Left lung (tissue), 10 donors: ENCODE data around the gene MAML2. TPM values are rescaled to one million over a fixed set of nuclear protein-coding genes. Genes with fewer than 3 reads are reported as not detected.

Source experiments
- ATAC-seq: fragments of 200-7000 bp; cut with Tn5 transposase; one replicate; pipeline ENCODE4 v1.9.1; 2020; ENCODE audit warnings: moderate library complexity
- DNase-seq, 4 donors: peaks; one replicate each; pipeline ENCODE4 v3.0.0-alpha.2; 2013 to 2020
- H3K27ac ChIP-seq, 2 donors: fragments of 200-600 bp; sonication (generic) in 1 of 2; one replicate each; pipeline versions ENCODE4 v1.5.0 to v1.8.0; 2020 to 2021
- H3K27me3 ChIP-seq, 2 donors: fragments of 200-600 bp; sonication (generic) in 1 of 2; one replicate each; pipeline versions ENCODE4 v1.5.0 to v1.8.0; 2020 to 2021
- H3K36me3 ChIP-seq, 2 donors: fragments of 200-600 bp; sonication (generic) in 1 of 2; one replicate each; pipeline versions ENCODE4 v1.5.0 to v1.8.0; 2020 to 2021
- H3K4me1 ChIP-seq, 2 donors: fragments of 200-600 bp; one replicate each; pipeline ENCODE4 v1.8.0; 2021
- H3K4me3 ChIP-seq, 2 donors: fragments of 200-600 bp; sonication (generic) in 1 of 2; one replicate each; pipeline versions ENCODE4 v1.5.0 to v1.8.0; 2020 to 2021; ENCODE audit warnings: mild to moderate bottlenecking in 1 of 2
- H3K9me3 ChIP-seq, 2 donors: fragments of 200-600 bp; sonication (generic) in 1 of 2; one replicate each; pipeline versions ENCODE4 v1.5.0 to v1.8.0; 2020 to 2021
- intact Hi-C, 2 donors: fragments of 100-400 bp; cut with DNase I; formaldehyde crosslinking; loops; one replicate each; pipeline versions ENCODE4 v1.11.2 to v1.14.2; 2022
- polyA plus RNA-seq, 6 donors: library from polyadenylated mRNA; unstranded; fragments of 120-200 nt; gene quantifications; one replicate each; pipeline ENCODE4 v1.2.1, GENCODE V29; 2013; ENCODE audit not compliant: insufficient read length in 6 of 6
- total RNA-seq, 2 donors: library from RNA; stranded (reverse); fragmentation: NEBNext Ultra II Directional; extraction: Animal tissue kit (Norgen Biotek cat#: 25700); gene quantifications; one replicate each; pipeline ENCODE4 v1.2.1, GENCODE V29; 2021
- TF ChIP-seq, protein P1 (sequence below), 2 donors: fragments of 200-600 bp; sonication (generic) in 1 of 2; IDR thresholded peaks; one replicate each; pipeline versions ENCODE4 v1.5.0 to v1.8.0; 2021; ENCODE audit warnings: antibody characterized with exemption in 2 of 2
- donor health status: DM: no; HTN: yes; CAD: no.
- donor health status: DM: no; HTN: no; CAD: no.

MAML2 gene
- total and polyA plus RNA-seq, 8 donors: 18.7 to 44.0 (median 36.6) TPM

DNA sequence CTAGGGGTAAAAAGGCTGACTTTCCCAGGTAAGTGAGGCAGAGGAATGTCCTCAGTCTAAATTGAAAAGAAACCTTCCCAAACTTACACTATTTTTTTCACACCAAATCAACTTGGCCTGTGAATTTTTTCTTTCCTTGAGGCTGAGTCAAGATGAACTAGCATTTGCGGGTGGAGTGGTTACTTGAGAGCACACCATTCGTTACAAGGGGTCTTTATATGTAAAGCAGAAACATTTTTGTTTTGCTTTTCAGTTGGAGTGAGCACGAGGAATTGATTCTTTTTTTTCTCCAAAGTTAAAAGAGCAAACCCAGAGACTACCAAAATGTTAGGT, 36.4 kb downstream of the MAML2 start:
- no peak for DNase-seq
- Histone ChIP-seq H3K27ac (peak overlapping the region; percentile 87 to 90), H3K27me3 (no peaks in the 10 kb centered on the region), H3K4me3 (no peak overlapping the region), H3K9me3 (no peaks in the 10 kb centered on the region), H3K36me3 (no peaks in the 10 kb centered on the region), H3K4me1 (peaks cover 36 to 83% of the 10 kb centered on the region in 2 donors)
- intact Hi-C loops: no loop called here
- ATAC-seq: peak; percentile 8
- TF ChIP-seq, protein P1, sequence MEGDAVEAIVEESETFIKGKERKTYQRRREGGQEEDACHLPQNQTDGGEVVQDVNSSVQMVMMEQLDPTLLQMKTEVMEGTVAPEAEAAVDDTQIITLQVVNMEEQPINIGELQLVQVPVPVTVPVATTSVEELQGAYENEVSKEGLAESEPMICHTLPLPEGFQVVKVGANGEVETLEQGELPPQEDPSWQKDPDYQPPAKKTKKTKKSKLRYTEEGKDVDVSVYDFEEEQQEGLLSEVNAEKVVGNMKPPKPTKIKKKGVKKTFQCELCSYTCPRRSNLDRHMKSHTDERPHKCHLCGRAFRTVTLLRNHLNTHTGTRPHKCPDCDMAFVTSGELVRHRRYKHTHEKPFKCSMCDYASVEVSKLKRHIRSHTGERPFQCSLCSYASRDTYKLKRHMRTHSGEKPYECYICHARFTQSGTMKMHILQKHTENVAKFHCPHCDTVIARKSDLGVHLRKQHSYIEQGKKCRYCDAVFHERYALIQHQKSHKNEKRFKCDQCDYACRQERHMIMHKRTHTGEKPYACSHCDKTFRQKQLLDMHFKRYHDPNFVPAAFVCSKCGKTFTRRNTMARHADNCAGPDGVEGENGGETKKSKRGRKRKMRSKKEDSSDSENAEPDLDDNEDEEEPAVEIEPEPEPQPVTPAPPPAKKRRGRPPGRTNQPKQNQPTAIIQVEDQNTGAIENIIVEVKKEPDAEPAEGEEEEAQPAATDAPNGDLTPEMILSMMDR (IDR thresholded peaks at IDR 0.05): no peak

DNA sequence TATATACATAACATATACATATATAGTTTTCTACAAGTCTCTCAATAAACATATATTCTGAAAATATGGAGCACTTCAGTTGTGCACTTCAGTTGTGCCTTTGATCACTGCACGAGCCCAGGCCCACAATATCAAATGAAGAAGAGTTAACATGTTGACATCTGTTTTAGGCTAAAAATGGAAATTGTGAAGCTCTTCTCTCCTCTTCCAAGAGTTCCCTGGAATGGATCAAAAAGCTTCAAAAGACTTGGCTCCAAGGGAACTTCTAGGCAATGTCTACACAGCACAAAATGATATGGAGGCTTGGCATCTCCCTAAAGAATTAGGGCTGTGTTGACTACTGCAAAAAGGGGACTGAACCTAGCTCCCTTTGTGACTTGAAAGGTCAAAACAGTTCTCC, 36.9 kb downstream of the MAML2 start:
- intact Hi-C loops: no loop called here
- ATAC-seq (no peak), DNase-seq (no peak)

DNA sequence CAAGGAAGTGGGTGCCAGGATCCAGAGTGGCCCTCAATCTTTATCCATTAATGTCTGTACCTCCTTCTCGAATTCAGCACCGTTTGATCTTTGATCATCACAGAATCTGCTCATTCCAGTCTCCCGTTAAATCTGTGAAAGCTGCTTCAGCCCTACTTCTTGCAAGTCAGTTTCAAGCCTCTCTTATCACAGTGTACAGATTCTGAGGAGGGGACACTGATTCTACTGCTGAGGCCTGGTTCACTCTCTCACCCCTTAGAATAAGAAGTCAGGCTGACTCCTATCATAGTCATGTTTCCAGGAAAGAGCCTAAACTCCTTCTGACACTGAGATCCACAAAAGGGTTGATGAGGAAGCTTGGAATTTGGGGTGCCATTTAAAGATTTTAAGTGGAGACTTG, 39.0 kb downstream of the MAML2 start:
- Histone ChIP-seq H3K27me3 (no peaks in the 10 kb centered on the region), H3K4me3 (no peak overlapping the region), H3K4me1 (peaks cover 33 to 78% of the 10 kb centered on the region in 2 donors), H3K36me3 (no peaks in the 10 kb centered on the region), H3K9me3 (no peaks in the 10 kb centered on the region), H3K27ac (peak overlapping the region; percentile 26 to 71)
- no peak for ATAC-seq
- intact Hi-C loops: no loop called here
- no peak for DNase-seq
- TF ChIP-seq, protein P1 (IDR thresholded peaks at IDR 0.05): no peak

More for the DNA sequence above, 36.9 kb downstream of the MAML2 start:
- Histone ChIP-seq H3K9me3 (no peaks in the 10 kb centered on the region), H3K4me1 (peaks cover 33 to 78% of the 10 kb centered on the region in 2 donors), H3K27ac (peak overlapping the region; percentile 87 to 90), H3K36me3 (no peaks in the 10 kb centered on the region), H3K27me3 (no peaks in the 10 kb centered on the region), H3K4me3 (no peak overlapping the region)
- TF ChIP-seq, protein P1 (IDR thresholded peaks at IDR 0.05): no peak

DNA sequence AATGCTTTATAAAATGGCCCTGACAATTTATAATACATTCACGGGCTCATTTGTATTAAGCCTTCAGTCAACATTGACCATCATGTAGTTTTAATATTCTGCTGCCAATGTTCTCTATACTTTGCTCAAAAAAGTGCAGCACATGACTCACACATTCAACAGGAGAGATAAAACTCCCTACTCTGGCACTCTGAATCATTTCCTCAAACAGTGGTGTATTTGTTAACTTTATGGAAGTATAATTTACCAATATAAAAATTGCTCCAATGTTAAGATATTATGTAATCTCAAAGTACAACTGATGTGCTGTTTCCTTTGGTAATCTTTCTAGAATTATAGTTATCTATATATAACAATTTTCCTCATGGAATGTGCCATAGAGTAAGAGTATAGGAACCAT, 39.9 kb downstream of the MAML2 start:
- Histone ChIP-seq H3K27ac (peak overlapping the region; percentile 26 to 71), H3K9me3 (no peaks in the 10 kb centered on the region), H3K4me1 (peaks cover 31 to 69% of the 10 kb centered on the region in 2 donors), H3K36me3 (no peaks in the 10 kb centered on the region), H3K27me3 (no peaks in the 10 kb centered on the region), H3K4me3 (no peak overlapping the region)
- TF ChIP-seq, protein P1 (IDR thresholded peaks at IDR 0.05): no peak
- intact Hi-C loops: no loop called here
- ATAC-seq (peak; percentile 39), DNase-seq (no peak)

DNA sequence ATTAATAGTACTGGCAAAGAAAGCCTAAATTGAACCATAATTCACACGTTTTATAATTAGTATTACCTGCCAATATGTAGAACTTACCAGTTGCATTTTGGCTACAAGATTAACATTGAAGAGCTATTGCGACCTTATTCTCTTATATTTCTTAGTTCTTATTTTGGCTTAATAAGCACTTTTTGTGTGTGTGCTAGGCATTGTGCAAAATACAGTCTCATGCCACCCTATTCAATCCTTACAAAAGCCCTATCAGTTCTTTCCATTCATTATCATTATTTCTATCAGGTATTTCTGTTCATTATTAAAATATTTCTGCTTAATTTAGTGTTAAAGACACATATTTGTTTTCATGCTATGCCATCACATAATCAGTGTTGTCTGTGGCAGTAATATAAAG, 41.2 kb downstream of the MAML2 start:
- no peaks in the 10 kb centered on the region for H3K9me3 ChIP-seq
- no peak overlapping the region for H3K27ac ChIP-seq
- H3K4me1 ChIP-seq: peaks cover 21 to 58% of the 10 kb centered on the region in 2 donors
- DNase-seq: no peak
- intact Hi-C loops: no loop called here
- TF ChIP-seq, protein P1 (IDR thresholded peaks at IDR 0.05): no peak
- H3K27me3 ChIP-seq: no peaks in the 10 kb centered on the region
- no peak overlapping the region for H3K4me3 ChIP-seq
- H3K36me3 ChIP-seq: no peaks in the 10 kb centered on the region
- ATAC-seq: no peak
